ENCODE results near the gene ELF5.

DNA sequence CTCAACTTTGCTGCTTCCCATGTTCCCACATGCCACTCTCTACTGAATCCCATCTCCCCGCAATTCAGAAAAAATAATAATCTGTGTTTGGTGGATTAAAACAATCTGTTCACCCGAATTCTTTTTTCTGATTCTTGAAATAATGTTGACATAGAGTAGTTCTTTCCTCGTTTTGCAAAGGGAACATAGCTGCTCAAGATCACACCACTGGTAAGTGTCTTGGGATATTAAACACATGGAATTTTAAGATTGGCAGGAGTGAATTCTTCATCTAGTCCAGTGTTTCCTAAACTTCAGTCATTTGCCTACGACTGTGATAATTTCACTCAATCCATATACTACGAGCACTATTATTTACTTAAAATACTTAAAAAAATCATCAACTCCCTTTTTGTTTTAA is 6.0 kb downstream of the ELF5 start:
- TF ChIP-seq RNF2 (IDR thresholded peaks at IDR 0.05; ENCODE audit: borderline replicate concordance, low read depth, low read length, missing control alignments, poor library complexity, severe bottlenecking) (no peak), CHD2 (IDR thresholded peaks at IDR 0.05; ENCODE audit: low read length) (no peak)
- TF ChIP-seq, protein P1, sequence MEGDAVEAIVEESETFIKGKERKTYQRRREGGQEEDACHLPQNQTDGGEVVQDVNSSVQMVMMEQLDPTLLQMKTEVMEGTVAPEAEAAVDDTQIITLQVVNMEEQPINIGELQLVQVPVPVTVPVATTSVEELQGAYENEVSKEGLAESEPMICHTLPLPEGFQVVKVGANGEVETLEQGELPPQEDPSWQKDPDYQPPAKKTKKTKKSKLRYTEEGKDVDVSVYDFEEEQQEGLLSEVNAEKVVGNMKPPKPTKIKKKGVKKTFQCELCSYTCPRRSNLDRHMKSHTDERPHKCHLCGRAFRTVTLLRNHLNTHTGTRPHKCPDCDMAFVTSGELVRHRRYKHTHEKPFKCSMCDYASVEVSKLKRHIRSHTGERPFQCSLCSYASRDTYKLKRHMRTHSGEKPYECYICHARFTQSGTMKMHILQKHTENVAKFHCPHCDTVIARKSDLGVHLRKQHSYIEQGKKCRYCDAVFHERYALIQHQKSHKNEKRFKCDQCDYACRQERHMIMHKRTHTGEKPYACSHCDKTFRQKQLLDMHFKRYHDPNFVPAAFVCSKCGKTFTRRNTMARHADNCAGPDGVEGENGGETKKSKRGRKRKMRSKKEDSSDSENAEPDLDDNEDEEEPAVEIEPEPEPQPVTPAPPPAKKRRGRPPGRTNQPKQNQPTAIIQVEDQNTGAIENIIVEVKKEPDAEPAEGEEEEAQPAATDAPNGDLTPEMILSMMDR (IDR thresholded peaks at IDR 0.05; ENCODE audit: control extremely low read depth in 1 of 3, insufficient read depth in 1 of 3, low read depth in 1 of 3, low read length in 3 of 3), result no peak

Data from H1 (cell line).